Sigmoid colon (tissue), 4 donors: Measurements from ENCODE around the gene CTXN1.

Source experiments
- CTCF ChIP-seq, 4 experiments: fragments of 450-650 bp in 3 of 4; fragments of 200-600 bp in 1 of 4; IDR thresholded peaks; one replicate each; pipeline ENCODE4 v1.5.1; 2016 to 2019; ENCODE audit warnings: antibody characterized with exemption in 4 of 4, mild to moderate bottlenecking in 3 of 4, moderate library complexity in 2 of 4
- EP300 ChIP-seq, 4 donors: sonication (generic); formaldehyde crosslinking; IDR thresholded peaks; one replicate each; pipeline ENCODE4 v1.6.1; 2017; ENCODE audit warnings: antibody characterized with exemption in 4 of 4
- POLR2AphosphoS5 ChIP-seq, 4 donors: sonication (generic); formaldehyde crosslinking; IDR thresholded peaks; one replicate each; pipeline ENCODE4 v1.6.1; 2017; ENCODE audit warnings: antibody characterized with exemption in 4 of 4

DNA sequence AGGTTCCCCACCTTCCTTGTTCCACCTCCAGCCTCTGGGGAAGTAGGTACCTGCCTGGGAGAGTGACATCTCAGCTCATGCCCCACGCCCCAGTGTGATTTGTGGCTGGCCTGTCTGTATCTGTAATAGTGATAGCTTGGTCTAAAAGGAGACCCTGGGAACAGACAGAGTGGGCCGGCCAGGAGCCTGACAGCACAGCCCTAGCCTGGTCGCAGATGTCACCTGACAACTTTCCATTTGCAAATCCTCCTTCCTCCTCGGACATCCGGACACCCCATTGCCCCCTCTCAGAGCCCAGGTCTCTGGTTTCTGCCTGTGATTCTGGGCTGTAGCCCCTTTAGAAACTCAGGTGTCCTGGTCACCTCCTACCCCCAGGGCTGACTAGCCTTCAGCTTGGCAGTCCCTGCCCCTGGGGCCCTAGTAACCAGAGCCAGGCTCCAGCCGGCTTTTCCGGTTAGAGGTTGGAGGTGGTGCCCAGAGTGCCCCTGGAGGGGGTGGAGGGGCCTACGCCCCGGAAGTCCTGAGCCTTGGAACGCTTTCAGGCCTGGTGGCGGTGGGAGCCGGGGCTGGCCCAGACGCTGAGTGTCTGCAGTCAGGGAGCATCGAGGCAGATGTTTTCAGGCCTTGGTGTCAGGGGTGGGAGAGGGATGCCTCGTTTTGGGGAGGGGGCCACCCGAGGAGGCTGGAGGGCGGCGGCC lies 31.2 kb downstream of the CTXN1 start:
- no peak for TF ChIP-seq CTCF (IDR thresholded peaks at IDR 0.05)
- TF ChIP-seq EP300 (IDR thresholded peaks at IDR 0.05) = no peak
- no peak for TF ChIP-seq POLR2AphosphoS5 (IDR thresholded peaks at IDR 0.05)
